ENCODE measurements around the gene RBM15B.

The RBM15B gene

DNA sequence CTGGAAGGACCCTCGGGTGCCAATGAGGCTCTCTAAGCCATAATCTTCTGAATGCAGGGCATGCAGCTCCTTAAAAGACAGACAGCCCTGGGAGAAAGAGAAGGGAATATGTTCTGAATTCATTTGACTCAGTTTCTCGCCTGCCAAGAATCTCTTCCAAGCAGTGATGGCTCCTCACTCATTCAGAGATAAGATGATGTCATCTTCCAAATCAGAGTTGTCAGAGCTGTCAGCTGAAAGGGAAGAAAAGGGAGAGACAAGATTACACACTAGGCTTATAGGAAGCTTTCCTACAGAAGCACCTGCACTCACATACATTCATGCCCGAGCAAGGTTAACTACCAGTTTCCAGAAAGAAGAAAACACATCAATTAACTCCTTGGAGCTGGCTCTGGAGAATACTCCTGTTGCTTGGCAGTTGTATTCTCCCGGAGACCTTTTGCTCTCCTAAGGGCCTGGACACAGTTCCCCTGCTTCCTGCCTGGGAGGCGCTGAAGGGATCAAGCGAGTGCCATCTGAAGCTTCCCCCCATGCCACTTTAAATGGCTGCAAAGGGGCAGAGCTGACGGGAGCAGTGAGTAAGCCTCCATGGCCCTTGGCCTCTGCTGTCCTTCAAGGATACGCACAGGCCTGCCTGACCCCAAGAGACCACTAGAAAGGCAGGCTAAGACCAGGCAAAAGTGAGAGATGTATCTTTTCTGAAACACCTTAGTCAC lies 7.7 kb downstream of the RBM15B start:
- H3K4me3 ChIP-seq (ENCODE audit: low read length) = no peak overlapping the region
- TF ChIP-seq, protein P1, sequence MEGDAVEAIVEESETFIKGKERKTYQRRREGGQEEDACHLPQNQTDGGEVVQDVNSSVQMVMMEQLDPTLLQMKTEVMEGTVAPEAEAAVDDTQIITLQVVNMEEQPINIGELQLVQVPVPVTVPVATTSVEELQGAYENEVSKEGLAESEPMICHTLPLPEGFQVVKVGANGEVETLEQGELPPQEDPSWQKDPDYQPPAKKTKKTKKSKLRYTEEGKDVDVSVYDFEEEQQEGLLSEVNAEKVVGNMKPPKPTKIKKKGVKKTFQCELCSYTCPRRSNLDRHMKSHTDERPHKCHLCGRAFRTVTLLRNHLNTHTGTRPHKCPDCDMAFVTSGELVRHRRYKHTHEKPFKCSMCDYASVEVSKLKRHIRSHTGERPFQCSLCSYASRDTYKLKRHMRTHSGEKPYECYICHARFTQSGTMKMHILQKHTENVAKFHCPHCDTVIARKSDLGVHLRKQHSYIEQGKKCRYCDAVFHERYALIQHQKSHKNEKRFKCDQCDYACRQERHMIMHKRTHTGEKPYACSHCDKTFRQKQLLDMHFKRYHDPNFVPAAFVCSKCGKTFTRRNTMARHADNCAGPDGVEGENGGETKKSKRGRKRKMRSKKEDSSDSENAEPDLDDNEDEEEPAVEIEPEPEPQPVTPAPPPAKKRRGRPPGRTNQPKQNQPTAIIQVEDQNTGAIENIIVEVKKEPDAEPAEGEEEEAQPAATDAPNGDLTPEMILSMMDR (conservative IDR thresholded peaks at IDR 0.05; ENCODE audit: low read depth, low read length) = no peak
- no peak for DNase-seq (ENCODE audit: low read depth)

- H3K4me3 ChIP-seq (ENCODE audit: low read length) = no peak overlapping the region
- no peak for DNase-seq (ENCODE audit: low read depth)
- TF ChIP-seq, protein P1 (conservative IDR thresholded peaks at IDR 0.05; ENCODE audit: low read depth, low read length) = no peak
These were observed 9.1 kb downstream of the RBM15B start for GRCh38 chr3:51400166-51400565.

DNA sequence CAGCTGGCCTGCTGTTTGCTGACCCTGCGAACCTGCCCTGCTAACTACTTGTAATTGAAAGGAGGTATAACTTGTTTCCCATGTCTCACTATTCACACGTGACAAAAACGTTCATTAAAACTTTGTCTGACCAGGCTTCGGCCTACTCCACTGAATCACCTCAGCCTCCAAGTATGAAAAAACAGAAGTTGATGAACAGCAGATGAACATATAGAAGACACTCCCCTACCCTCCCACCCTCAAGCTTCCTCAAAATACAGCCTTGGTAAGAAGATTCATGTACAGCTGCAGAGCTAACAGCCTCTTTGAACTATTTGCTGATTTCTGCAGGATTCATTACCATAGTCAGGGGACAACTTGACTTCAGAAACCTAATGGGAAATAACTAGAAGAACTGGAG lies 10.7 kb downstream of the RBM15B start:
- DNase-seq (ENCODE audit: low read depth) = no peak
- TF ChIP-seq, protein P1 (conservative IDR thresholded peaks at IDR 0.05; ENCODE audit: low read depth, low read length) = no peak
- no peak overlapping the region for H3K4me3 ChIP-seq (ENCODE audit: low read length)

GRCh38 chr3:51403675-51404074 lies 12.6 kb downstream of the RBM15B start:
- H3K4me3 ChIP-seq (ENCODE audit: low read length) = no peak overlapping the region
- DNase-seq (ENCODE audit: low read depth) = no peak
- TF ChIP-seq, protein P1 (conservative IDR thresholded peaks at IDR 0.05; ENCODE audit: low read depth, low read length) = no peak

DNA sequence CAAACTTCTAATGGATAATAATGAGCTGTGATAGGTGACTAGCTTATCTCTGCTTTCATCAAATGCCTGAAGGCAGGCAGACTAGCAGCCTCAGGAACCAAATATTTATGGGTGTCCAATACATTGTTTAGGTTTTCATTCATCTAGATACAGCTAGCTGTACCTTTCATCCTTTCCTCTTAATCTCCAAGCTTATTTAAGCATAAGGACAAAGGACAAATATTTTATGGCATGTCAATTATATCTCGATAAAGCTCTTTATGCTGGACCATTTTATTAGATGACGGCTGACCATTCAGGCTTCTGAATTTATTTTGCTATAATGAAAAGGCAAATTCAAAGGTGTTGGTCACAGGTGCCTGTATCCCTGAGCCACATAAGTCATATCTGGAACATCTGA lies 16.9 kb downstream of the RBM15B start:
- TF ChIP-seq, protein P1 (conservative IDR thresholded peaks at IDR 0.05; ENCODE audit: low read depth, low read length) = no peak
- DNase-seq (ENCODE audit: low read depth) = no peak

GRCh38 chr3:51408813-51409212 lies 17.7 kb downstream of the RBM15B start:
- no peak overlapping the region for H3K4me3 ChIP-seq (ENCODE audit: low read length)
- TF ChIP-seq, protein P1 (conservative IDR thresholded peaks at IDR 0.05; ENCODE audit: low read depth, low read length) = no peak
- DNase-seq (ENCODE audit: low read depth) = no peak

More for the DNA sequence above, 16.9 kb downstream of the RBM15B start:
- H3K4me3 ChIP-seq (ENCODE audit: low read length) = no peak overlapping the region

- TF ChIP-seq, protein P1 (conservative IDR thresholded peaks at IDR 0.05; ENCODE audit: low read depth, low read length) = no peak
- no peak for DNase-seq (ENCODE audit: low read depth)
- H3K4me3 ChIP-seq (ENCODE audit: low read length) = no peak overlapping the region
These were observed 31.1 kb downstream of the RBM15B start for GRCh38 chr3:51422211-51422610.
